ENCODE results near the gene DIPK1B.

The DIPK1B gene

DNA sequence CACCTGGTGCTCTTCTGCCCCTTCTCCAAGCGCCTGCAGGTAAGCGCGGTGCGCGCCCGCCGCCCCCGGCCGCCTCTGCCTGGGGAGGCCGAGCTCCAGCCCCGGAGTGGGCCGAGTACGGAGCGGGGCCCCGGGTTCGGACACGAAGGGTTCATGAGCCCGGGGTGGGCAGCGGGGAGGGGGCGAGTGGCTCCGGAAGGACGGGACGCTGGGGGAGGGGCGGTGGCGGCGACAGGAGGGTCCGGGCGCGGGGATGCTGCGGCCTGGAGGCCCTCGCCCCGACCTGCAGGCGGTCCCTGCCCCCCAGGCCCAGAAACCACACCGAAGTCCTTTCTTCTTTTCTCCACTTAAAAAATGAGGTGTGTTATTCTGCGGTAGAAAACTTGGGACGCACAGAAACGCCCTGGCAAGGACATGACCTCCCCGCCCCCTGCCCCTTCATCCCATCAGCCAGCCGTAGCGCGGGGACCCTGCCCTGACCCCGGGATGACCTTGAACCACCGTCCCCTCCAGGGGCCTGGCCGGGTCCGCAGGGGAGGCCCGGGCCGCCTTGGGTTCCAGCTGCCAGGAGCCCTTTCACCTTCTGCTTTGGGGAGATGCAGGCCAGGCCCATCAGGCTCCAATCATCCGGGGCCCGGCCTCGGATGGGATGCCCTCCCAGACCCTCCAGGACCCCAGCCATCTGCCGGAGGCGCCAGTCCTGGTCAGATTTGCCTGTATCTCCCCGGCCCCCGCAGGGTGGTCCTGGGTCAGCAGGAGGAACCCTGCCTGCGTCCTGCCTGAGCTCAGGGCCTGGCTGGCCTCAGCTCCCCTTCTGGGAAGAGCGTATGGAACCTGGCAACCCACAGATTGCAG lies 545 bp downstream of the DIPK1B start:
- no peak overlapping the region for H3K4me3 ChIP-seq (ENCODE audit: low read depth, low read length)
- no peak for TF ChIP-seq CTCF (IDR thresholded peaks at IDR 0.05; ENCODE audit: borderline replicate concordance, insufficient read depth, low read depth, low read length)

GRCh38 chr9:136713550-136713949 lies 1.2 kb downstream of the DIPK1B start:
- no peak overlapping the region for H3K4me3 ChIP-seq (ENCODE audit: low read depth, low read length)
- no peak for TF ChIP-seq CTCF (IDR thresholded peaks at IDR 0.05; ENCODE audit: borderline replicate concordance, insufficient read depth, low read depth, low read length)

GRCh38 chr9:136714096-136714892 lies 1.9 kb downstream of the DIPK1B start:
- no peak for TF ChIP-seq CTCF (IDR thresholded peaks at IDR 0.05; ENCODE audit: borderline replicate concordance, insufficient read depth, low read depth, low read length)
- H3K4me3 ChIP-seq (ENCODE audit: low read depth, low read length), result no peak overlapping the region

- no peak for TF ChIP-seq CTCF (IDR thresholded peaks at IDR 0.05; ENCODE audit: borderline replicate concordance, insufficient read depth, low read depth, low read length)
- no peak overlapping the region for H3K4me3 ChIP-seq (ENCODE audit: low read depth, low read length)
Observed at GRCh38 chr9:136714893-136715274, 2.5 kb downstream of the DIPK1B start.

GRCh38 chr9:136717399-136717798 lies 5.0 kb downstream of the DIPK1B start:
- no peak for TF ChIP-seq CTCF (IDR thresholded peaks at IDR 0.05; ENCODE audit: borderline replicate concordance, insufficient read depth, low read depth, low read length)
- no peak overlapping the region for H3K4me3 ChIP-seq (ENCODE audit: low read depth, low read length)

- no peak for TF ChIP-seq CTCF (IDR thresholded peaks at IDR 0.05; ENCODE audit: borderline replicate concordance, insufficient read depth, low read depth, low read length)
- H3K4me3 ChIP-seq (ENCODE audit: low read depth, low read length), result no peak overlapping the region
Observed at GRCh38 chr9:136718345-136719194, 6.2 kb downstream of the DIPK1B start.
